Stimulated activated CD8-positive, alpha-beta memory T cell treated with anti-CD3 and anti-CD28 coated beads, Interleukin-7, amount 100 ng/mL, for 24 hours (primary cell): ENCODE results near the gene SLC2A4RG.
A peak's percentile ranks its signal among the peaks of the same experiment; 100 is the strongest.
"Not testable (repeated sequence)": the region's sequence is repeated elsewhere in the genome, so short reads cannot be mapped to it uniquely, and the experiment has no call there.

Experiments used
- DNase-seq: peaks from one replicate; pipeline ENCODE4 v3.0.0-alpha.2; 2020; ENCODE audit warnings: low read depth

The SLC2A4RG gene

GRCh38 chr20:63714858-63715257, 24.7 kb upstream of the SLC2A4RG start:
- DNase-seq = no peak

- no peak for DNase-seq
Measured at GRCh38 chr20:63718996-63719395, 20.6 kb upstream of the SLC2A4RG start.

- DNase-seq = not testable (repeated sequence)
Measured at GRCh38 chr20:63722967-63723622, 16.5 kb upstream of the SLC2A4RG start.

GRCh38 chr20:63730189-63730733, 9.3 kb upstream of the SLC2A4RG start:
- not testable (repeated sequence) for DNase-seq

GRCh38 chr20:63731410-63731809, 8.2 kb upstream of the SLC2A4RG start:
- DNase-seq = no peak

GRCh38 chr20:63732118-63733095, 7.2 kb upstream of the SLC2A4RG start:
- no peak for DNase-seq

- no peak for DNase-seq
Measured at GRCh38 chr20:63733117-63733516, 6.5 kb upstream of the SLC2A4RG start.

- no peak for DNase-seq
Measured at GRCh38 chr20:63733579-63734081, 5.9 kb upstream of the SLC2A4RG start.

GRCh38 chr20:63734111-63734945, 5.2 kb upstream of the SLC2A4RG start:
- no peak for DNase-seq

- DNase-seq = no peak
Measured at GRCh38 chr20:63734946-63735858, 4.4 kb upstream of the SLC2A4RG start.

- peak; percentile 43 for DNase-seq
Measured at GRCh38 chr20:63735859-63736718, 3.5 kb upstream of the SLC2A4RG start, which contains the start of gene LIME1. Gene LIME1 (plus strand): TSS chr20:63736664. CDS start chr20:63737550, 886 bp downstream.

- no peak for DNase-seq
Measured at GRCh38 chr20:63736893-63737694, 2.5 kb upstream of the SLC2A4RG start.

GRCh38 chr20:63737695-63737944, 2.0 kb upstream of the SLC2A4RG start:
- DNase-seq = no peak

- DNase-seq = no peak
Measured at GRCh38 chr20:63737945-63738686, 1.5 kb upstream of the SLC2A4RG start.

GRCh38 chr20:63738687-63739129, 868 bp upstream of the SLC2A4RG start:
- no peak for DNase-seq

- DNase-seq = no peak
Measured at GRCh38 chr20:63740070-63740626, 572 bp downstream of the SLC2A4RG start.

- DNase-seq = no peak
Measured at GRCh38 chr20:63740627-63741353, 1.2 kb downstream of the SLC2A4RG start.
